HL-60 (cell line): ENCODE results near the gene ANKDD1B.

ENCODE experiments used
- DNase-seq, 2 experiments: peaks; one replicate each; pipeline ENCODE4 v3.0.0-alpha.2; 2010 to 2020; ENCODE audit warnings: low read depth in 1 of 2, low spot score in 1 of 2
- H3K27ac ChIP-seq: fragments of 250-450 bp; sonication (Bioruptor Pico); replicated peaks from 2 replicates; pipeline ENCODE4 v1.5.1; 2020; ENCODE audit warnings: mild to moderate bottlenecking, moderate library complexity
- H3K27me3 ChIP-seq: fragments of 250-450 bp; sonication (Bioruptor Pico); 2 replicates; pipeline ENCODE4 v1.5.1; 2021; ENCODE audit warnings: mild to moderate bottlenecking, moderate library complexity; ENCODE audit not compliant: insufficient read depth, poor library complexity, severe bottlenecking
- H3K4me3 ChIP-seq: replicated peaks from 2 replicates; pipeline ENCODE4 v1.5.1; 2011; ENCODE audit warnings: mild to moderate bottlenecking, control low read depth, low read length; ENCODE audit not compliant: insufficient read depth
- CTCF ChIP-seq: IDR thresholded peaks from one replicate; pipeline ENCODE4 v1.5.1; 2011; ENCODE audit warnings: low read length, control low read depth, inconsistent platforms; ENCODE audit not compliant: insufficient read depth
- GABPA ChIP-seq: IDR thresholded peaks from 2 replicates; pipeline ENCODE4 v1.6.1; 2012; ENCODE audit warnings: low read depth
- POLR2AphosphoS5 ChIP-seq: IDR thresholded peaks from 2 replicates; pipeline ENCODE4 v1.6.1; 2012; ENCODE audit warnings: low read depth
- SPI1 ChIP-seq: IDR thresholded peaks from 2 replicates; pipeline ENCODE4 v1.6.1; 2012; ENCODE audit warnings: low read depth, mild to moderate bottlenecking, borderline replicate concordance
- TF ChIP-seq, protein P1 (sequence below): IDR thresholded peaks from 2 replicates; pipeline ENCODE4 v1.6.1; 2012; ENCODE audit warnings: low read depth; ENCODE audit not compliant: insufficient replicate concordance

The ANKDD1B gene

GRCh38 chr5:75672616-75673015, 61.4 kb downstream of the ANKDD1B start:
- H3K27ac ChIP-seq, result no peak overlapping the region
- no peaks in the 10 kb centered on the region for H3K27me3 ChIP-seq
- H3K4me3 ChIP-seq, result no peak overlapping the region
- no peak for TF ChIP-seq GABPA
- no peak for TF ChIP-seq CTCF
- TF ChIP-seq POLR2AphosphoS5, result no peak
- TF ChIP-seq, protein P1, sequence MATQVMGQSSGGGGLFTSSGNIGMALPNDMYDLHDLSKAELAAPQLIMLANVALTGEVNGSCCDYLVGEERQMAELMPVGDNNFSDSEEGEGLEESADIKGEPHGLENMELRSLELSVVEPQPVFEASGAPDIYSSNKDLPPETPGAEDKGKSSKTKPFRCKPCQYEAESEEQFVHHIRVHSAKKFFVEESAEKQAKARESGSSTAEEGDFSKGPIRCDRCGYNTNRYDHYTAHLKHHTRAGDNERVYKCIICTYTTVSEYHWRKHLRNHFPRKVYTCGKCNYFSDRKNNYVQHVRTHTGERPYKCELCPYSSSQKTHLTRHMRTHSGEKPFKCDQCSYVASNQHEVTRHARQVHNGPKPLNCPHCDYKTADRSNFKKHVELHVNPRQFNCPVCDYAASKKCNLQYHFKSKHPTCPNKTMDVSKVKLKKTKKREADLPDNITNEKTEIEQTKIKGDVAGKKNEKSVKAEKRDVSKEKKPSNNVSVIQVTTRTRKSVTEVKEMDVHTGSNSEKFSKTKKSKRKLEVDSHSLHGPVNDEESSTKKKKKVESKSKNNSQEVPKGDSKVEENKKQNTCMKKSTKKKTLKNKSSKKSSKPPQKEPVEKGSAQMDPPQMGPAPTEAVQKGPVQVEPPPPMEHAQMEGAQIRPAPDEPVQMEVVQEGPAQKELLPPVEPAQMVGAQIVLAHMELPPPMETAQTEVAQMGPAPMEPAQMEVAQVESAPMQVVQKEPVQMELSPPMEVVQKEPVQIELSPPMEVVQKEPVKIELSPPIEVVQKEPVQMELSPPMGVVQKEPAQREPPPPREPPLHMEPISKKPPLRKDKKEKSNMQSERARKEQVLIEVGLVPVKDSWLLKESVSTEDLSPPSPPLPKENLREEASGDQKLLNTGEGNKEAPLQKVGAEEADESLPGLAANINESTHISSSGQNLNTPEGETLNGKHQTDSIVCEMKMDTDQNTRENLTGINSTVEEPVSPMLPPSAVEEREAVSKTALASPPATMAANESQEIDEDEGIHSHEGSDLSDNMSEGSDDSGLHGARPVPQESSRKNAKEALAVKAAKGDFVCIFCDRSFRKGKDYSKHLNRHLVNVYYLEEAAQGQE, result no peak
- TF ChIP-seq SPI1, result no peak
- no peak for DNase-seq

DNA sequence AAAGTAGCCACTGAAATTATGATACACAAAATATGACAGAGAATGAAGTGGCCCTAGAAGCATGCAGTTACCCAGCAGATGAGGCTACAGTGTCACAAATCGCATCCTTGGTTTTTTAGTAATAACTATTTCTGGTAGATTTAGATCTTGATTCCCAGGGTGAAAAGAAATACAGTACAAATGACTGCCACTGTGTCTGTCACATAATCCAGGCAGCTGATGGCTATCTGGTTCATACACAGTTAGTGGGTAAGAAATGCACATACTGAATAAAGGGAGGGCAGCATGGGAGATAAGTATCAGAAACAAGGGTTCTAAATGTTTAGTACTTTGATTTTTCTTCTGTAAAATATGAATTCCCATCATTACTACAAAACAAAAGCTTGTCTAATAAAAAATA, 64.5 kb downstream of the ANKDD1B start:
- no peak overlapping the region for H3K27ac ChIP-seq
- no peaks in the 10 kb centered on the region for H3K27me3 ChIP-seq
- TF ChIP-seq SPI1 (no peak), CTCF (no peak), POLR2AphosphoS5 (no peak), GABPA (no peak)
- TF ChIP-seq, protein P1, result no peak
- no peak for DNase-seq
- no peak overlapping the region for H3K4me3 ChIP-seq

- Histone ChIP-seq H3K4me3 (no peak overlapping the region), H3K27me3 (no peaks in the 10 kb centered on the region), H3K27ac (no peak overlapping the region)
- DNase-seq, result no peak
- TF ChIP-seq POLR2AphosphoS5 (no peak), GABPA (no peak), CTCF (no peak), SPI1 (no peak)
- TF ChIP-seq, protein P1, result no peak
Observed at GRCh38 chr5:75677607-75678006, 66.4 kb downstream of the ANKDD1B start.
